Middle frontal gyrus (tissue), 1 donor: ENCODE data around the gene PHKA2.
"Not testable (repeated sequence)": the region's sequence is repeated elsewhere in the genome, so short reads cannot be mapped to it uniquely, and the experiment has no call there.

Source experiments
- DNase-seq: peaks from one replicate; pipeline ENCODE4 v3.0.0-alpha.2; 2015; ENCODE audit warnings: low spot score; ENCODE audit errors: extremely low spot score

Gene PHKA2

DNA sequence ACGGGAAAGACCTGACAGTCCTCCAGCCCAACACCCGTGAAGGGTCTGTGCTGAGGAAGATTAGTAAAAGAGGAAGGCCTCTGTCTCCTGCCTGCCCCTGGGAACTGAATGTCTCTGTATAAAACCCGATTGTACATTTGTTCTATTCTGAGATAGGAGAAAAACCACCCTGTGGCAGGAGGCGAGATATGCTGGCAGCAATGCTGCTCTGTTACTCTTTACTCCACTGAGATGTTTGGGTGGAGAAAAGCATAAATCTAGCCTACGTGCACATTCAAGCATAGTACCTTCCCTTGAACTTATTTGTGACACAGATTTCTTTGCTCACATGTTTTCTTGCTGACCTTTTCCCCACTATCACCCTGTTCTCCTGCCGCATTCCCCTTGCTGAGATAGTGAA is 3.7 kb downstream of the PHKA2 start:
- DNase-seq, result not testable (repeated sequence)

DNA sequence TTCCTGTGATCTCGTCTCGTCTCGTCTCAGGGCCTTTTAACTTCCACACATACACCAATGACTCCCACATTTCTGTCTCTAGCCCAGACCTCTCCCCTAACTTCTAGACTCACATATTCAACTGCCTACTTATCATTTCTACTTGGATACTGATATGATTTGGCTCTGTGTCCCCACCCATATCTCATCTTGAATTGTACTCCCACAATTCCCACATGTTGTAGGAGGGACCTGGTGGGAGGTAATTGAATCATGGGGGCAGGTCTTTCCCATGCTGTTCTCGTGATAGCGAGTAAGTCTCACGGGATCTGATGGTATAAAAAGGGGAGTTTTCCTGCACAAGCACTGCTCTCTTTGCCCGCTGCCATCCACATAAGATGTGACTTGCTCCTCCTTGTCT is 8.9 kb downstream of the PHKA2 start:
- no peak for DNase-seq

DNA sequence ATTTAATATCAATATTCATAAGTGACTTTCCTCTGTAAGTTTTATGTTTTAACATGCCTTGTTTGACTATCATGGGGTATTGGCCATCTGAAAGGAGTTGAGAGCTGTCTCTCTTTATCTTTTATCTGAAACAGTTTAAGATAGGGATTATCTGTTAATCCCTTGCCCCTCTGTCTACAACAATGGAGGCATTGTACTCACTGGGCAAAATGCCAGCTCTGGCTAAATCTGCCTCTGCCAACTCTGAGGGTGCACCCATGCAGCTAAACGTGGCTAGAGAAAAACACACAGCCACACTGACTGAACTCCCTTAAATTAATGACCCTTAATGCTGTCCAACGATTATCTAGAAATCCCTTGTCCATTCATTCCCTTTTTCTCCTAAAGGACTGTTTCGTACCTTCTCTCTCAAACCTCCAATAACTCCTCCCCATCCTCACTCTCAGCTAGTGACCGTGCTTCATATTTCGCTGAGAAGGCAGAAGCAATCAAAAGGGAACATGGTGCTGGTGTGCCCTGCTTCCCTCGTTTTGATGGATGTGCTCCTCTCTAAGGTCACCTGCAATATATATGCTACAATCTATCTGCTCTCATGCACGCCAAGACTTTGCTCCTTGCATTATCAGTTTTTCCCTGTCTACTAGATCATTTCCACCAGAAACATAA is 10.3 kb downstream of the PHKA2 start:
- DNase-seq, result peak; percentile 4

DNA sequence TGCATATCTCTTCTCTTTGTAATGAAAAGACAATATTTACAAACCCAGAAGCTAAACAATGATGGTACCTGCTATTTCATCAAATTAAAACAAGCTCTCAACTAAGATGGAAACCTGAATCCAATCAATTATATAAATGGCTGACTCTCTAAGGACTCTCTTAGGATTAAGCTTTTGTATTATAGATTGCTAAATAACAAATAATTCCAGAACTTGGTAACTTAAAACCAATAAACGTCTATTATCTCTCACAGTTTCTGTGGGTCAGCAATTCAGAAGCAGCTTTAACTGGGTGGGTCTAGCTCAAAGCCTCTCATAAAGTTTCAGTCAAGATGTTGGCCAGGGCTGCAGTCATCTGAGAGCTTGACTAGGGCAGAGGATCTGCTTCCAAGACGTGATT is 12.4 kb downstream of the PHKA2 start:
- DNase-seq, result no peak

DNA sequence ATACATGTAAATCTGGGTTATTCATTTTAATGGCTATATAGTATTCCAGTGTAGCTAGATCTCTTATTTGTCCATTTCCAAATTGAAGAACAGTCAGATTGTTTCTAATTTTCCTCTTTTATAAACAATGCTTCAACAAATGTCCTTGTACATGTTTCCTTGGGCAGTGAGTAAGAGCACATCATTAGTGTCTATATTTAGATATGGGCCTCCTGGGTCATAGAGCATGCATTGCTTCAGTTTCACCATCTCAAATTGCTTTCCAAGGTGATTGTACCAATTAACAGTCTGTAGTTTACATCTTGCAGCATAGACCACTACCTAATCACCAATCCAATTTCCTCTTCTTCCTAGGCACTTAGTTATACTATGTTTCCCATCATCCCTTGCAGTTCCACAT is 13.4 kb downstream of the PHKA2 start:
- no peak for DNase-seq

DNA sequence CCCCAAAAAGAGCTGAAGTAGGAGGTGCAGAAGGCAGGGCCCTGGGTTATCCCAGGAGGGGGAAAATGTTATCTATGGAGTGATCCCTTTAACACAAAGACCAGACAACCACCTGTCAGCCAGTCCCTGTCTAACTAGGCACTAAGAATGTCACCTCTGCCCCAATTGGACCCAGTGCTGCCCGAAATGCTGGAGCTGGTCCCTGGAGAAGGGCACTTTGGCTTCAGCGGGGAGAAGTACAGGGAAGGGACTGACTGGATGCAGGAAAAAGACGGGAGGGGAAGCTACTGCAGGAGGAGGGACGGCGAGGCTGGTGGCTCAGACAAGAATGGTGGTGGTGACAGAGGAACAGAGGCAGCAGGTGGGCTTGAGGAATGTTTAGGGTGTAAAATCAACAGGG is 17.3 kb downstream of the PHKA2 start:
- no peak for DNase-seq

DNA sequence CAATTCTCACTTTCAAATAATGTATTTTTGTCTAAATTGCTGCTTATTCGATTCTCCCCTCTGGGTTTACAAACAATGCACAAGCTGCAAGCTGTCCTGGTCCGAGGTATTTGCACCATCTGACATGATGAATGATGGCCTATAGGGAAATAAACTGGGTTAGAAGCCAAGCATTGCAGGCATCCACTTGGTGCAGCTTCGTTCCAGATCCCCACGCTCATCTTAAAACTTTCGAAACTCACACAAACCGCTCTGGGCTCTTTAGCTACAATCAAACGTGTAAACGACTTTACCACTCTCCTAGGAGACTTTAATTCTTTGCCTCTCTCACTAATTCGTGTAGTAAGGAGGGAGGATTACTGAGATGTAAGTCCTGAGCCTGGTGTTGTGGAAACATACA is 19.0 kb downstream of the PHKA2 start:
- DNase-seq, result no peak

DNA sequence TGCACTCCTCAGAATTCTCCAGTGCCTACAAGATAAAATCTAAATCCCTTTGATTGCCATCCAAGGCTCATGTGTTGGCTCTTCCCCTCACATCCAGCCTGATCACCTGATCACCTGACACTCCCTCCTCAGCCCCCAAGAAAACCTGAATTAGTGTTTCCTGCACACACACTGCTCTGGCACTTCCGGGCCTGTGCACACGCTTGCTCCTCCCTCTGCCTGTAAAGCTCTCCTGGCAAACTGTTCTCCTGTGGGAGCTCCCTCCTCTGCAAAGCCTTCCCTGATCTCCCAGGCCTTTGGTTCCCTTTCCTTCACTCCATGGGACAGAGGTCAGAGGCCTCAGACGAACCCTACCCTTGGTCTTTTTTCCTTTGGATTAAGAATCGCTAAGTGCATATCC is 19.9 kb downstream of the PHKA2 start:
- DNase-seq, result no peak

DNA sequence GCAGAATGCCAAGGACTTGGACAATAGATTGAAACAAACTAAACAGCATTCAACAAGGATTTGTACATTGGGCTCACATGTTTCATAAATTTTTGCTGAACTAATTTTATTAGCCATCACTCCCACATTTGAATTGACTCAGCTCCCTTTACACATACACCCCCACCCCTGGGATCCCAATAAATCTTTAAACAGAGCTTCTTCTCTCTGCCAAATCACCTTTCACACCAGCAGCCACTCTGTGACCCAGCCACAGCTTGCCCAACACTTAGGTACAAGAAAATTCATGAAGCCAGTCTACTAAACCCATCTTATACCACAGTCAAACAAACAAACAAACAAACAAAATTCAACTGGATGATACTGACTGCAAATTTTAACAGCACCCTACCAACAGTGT is 21.6 kb downstream of the PHKA2 start:
- no peak for DNase-seq

DNA sequence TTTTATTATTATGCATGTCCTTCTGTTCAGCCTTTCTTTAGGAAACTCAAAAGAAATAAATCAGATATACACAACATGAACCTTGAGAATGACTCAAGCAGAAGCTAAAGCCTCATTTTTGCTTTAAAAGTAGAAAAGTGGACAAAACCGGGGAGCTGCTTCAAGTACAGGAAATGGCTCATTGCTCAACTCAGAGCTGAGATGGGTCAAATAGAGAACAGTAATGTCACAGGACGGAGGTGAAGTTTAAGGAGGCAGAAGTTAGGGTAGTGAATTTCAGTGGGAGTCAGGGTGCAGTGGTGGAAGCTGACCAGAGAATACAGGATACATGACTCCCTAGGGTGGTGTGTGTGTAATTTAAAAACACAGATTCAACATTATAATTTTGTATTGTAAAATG is 22.2 kb downstream of the PHKA2 start:
- no peak for DNase-seq

DNA sequence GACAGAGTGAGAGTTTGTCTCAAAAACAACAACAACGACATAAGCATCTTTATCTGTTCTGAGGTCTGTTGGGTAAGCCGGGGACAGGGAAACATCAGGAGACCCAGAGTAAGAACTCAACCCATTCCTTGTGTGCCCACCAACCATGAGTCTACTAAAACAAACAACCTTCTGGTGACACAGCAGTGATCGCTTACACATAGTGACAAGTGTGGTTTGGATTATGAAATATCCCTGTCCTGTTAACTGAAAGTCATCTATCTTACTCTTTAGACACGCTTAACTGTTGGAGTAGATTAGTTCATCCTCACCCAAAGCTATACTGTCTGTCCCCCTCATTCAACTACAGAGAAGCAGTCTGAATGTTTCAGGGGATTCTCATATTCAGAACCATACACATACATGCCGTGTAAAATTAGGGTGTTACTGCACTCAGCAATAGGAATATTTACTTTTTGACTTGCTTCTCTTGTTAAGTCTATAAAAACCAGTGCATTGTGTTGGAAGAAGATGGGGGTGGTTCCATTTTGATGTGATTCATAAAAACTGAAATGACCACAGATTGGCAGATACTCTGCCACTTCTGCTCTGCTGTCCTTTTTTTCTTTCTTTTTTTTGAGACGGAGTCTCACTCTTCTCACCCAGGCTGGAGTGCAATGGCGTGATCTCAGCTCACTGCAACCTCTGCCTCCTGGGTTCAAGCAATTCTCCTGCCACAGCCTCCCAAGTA is 27.4 kb downstream of the PHKA2 start:
- no peak for DNase-seq

DNA sequence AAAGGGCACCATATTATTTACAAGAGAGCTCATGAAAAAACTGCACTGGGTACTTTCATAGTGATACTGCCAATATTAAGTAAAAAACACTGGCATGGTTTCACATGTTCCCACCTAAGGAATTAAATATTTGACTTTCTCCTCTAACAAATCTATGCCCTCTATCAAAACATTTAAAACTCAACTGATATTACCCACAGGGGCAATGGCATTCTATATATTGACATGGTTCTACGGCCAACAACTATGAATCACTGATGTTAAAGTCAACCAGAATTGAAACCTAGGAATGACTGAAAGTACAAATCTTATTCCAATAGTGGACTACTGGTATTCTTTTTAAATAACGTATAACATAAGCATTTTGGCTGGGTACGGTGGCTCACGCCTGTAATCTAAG is 28.2 kb downstream of the PHKA2 start:
- DNase-seq, result no peak

DNA sequence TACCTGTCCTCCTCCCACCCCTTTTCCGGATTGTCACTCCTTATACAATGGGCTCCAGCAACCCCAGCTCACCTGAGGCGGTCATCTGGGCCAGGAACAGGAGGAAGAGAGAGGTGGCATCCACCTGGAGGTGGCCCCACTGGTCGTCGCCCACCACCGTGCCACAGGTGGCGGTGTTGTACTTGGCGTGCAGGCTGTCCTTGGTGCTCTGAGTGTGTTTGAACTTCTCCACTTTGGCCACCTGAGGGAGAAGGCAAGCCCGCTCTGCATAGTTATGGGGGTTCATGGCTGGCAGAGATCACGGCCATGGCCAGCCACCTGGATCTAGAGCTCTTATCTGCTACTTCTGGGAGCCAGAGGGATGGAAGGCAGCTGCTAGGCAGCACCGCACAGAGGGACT is 32.9 kb downstream of the PHKA2 start:
- no peak for DNase-seq

DNA sequence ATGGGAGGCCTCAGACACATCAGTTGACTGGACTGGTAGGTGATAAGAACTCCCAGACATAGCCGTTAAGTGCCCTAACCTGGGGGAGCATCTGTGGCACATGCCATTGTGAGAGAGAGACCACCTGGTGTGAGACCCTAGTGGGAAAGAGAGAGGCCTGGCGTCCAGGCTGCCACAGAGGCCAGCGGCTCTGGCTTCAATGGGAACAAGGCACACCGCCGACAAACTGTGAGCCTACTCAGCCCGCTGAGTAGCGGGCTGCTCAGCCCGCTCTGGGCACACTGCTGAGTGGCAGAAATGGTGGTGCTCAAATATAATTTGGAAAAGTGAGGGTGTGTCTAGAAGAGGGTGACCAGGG is 34.0 kb downstream of the PHKA2 start:
- no peak for DNase-seq

DNA sequence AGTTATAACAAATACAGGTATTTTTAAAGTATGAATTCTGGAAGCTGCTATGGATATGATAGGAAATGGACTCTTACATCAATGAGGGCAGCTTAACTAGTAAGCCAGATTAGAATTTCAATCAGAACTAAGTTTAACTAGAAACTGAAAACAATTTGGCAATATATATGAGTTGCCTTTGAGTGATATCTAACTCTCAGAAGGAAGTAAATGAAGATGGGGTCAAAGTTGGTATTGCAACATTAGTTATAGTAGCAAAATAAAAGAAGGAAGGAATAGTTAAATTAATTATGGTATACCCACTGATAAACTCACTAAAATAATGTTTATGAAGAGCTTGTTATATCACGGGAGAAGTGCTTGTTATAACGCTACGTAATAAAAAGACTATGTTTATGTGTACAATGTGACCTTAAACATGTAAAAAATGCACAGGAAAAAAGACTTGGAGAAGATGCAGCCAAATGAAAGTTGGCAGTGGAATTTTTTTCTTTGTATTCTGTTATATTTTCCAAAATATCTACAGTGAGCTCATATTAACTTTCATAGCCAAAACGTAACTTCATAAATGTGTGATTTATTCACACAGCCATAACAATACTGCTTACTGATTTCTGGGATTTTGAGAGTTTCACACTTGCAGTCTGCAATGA is 34.5 kb downstream of the PHKA2 start:
- no peak for DNase-seq

DNA sequence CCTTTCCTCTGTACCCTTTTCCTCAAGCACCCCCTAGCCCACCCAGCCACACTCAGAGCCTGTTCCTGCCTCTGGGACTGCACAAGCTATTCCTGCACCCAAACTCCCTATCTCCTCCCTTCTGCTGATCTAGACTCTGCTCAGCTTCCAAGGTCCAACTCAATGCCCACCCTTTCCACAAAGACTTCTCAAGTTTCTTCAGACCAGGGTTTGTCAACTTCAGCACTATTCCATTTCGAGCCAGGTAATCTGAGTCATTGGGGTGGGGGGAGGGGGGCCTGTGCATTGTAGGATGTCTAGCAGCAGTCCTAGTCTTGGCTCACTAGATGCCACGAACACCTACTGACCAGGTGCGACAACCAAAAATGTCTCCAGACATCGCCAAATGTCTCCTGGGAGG is 37.3 kb downstream of the PHKA2 start:
- DNase-seq, result no peak

DNA sequence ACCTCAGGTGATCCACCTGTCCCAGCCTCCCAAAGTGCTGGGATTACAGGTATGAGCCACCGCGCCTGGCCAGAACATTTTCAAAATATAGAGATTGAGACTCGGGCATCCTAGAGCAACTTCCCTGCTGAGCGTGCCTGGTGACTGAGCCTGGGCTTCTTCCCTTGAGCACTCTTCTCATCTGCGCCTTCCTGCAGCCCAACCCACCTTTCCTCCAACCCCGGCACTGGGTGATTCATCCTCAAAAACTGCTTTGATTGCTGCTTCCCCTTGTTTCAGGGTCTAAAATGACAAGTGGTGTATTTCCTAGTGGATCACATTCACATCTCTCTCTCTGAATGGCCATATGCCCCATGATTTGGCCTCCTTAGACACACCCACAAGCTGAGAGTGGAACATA is 37.8 kb downstream of the PHKA2 start:
- DNase-seq, result no peak

DNA sequence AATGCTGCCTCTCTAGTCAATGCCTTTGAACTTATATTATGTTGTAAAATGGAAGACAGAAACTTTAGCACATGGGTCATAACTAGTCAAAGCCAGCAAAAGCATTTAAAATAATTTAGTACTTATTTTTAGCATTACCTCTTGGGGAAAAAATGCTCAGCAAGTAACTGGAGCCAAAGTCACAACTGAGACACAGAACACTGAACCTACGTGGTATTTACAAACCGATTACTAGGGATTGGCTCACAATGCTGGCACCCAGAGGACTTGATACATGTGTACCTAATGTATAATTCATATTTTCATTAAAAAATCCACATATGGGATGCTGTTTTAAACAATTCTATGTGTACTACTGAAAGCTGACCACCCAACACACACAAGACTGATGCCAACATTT is 38.4 kb downstream of the PHKA2 start:
- DNase-seq, result no peak

DNA sequence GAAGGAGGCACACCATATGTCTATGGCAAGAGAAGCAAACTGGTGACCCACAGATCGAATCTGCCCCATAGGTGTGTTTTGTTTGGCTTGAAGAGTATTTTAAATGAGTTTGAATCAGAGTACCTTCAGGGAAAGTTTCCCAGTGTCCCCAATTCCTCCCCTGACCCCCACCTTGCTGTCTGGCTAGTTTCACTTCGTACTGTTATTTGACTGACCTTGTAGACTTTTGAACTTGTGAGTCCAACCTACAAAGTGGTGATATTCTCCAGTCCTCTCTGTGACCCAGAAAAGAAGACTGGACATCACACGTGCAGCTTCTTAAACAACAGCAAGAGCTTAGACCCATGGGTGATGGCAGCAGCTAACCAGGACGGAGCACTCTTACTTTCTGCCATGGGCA is 39.4 kb downstream of the PHKA2 start:
- DNase-seq, result no peak

DNA sequence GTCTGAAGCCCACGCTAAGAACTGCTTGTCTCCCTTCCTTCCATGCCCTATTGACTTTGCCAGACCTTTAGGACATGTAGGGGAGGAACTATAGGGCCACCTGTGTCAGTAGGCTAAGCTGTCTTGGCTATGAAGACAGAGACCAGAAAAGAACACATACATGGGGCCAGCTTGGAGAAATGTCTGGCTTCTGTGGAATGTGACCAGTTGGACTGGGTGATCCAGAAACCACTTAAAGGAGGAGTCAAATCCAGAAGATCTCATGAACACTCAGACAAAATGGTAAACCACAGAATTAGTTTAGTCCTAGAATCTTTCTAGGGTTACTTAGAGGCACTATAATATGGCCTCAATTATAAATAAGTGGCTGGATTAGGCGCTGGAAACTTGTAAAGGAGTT is 42.0 kb downstream of the PHKA2 start:
- no peak for DNase-seq

DNA sequence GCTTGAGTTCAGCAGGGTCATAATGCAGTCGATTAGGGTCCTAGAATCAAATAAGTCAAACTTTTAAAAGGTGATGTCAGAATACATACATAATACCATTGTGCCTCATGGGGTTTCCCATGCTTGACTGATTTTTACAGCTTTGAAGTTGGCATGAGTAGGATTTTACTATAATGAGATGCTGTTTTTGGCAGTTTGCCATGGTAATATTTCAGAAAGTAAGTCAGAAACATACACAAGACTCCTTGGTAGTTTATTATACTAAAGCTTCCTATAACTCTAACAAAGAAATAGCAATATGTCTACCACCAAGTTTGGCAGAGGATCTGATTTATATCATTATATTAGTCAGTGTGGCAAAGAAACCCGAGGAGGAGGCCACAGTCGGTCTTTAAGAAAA is 45.2 kb downstream of the PHKA2 start:
- no peak for DNase-seq

DNA sequence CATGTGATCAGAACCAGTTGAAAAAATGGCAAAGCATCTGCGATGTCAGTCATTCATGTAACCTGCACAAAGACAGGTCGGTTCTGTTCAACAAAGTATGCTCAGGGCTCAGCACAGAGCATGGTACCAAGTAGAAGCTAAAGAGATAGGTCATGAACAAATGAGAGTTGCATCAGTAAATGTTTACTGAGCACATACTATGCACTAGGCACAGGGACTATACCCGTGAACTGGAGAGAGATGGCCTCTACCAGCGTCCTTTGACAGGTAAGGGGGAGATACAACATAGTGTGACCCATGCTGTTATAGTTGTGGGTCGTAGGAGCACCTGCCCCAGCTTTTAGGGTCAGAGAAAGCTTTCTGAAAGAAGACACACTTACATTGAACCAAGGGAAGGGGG is 46.7 kb downstream of the PHKA2 start:
- DNase-seq, result no peak

DNA sequence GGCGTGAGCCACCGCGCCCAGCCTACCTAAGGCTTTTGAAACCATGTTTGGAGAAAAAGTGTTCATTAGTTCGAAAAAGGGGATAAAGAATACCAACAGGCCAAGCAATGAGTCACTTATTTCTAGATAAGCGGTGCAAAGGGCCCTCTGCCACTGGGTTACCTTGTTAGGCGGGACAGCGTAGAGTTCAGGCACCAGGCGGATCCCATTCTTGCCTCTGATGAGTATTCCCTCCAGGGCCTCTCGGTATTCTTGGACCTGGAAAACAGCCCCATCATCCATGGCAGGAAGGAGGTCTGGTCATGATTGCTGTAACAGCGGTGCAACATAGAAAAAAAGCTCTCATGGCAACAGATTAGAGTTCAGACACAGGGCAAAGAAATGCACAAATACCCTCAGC is 48.0 kb downstream of the PHKA2 start:
- DNase-seq, result no peak
